SU-DHL-6 (cell line): ENCODE results near the gene SYPL1.

Experiments used
- H2AFZ ChIP-seq: fragments of 200-600 bp; sonication (generic); 2 replicates; pipeline ENCODE4 v1.6.1; 2014; ENCODE audit warnings: low read depth, mild to moderate bottlenecking, moderate library complexity, mixed read lengths, antibody characterized with exemption, low read length; ENCODE audit not compliant: severe bottlenecking
- H3F3A ChIP-seq: fragments of 200-600 bp; shearing (Covaris generic); 2 replicates; pipeline ENCODE4 v1.6.0; 2016; ENCODE audit warnings: antibody characterized with exemption, mild to moderate bottlenecking; ENCODE audit not compliant: insufficient read depth
- H3K27ac ChIP-seq: fragments of 200-600 bp; sonication (generic); 2 replicates; pipeline ENCODE4 v1.5.1; 2016; ENCODE audit warnings: low read depth, mild to moderate bottlenecking, low read length, moderate library complexity, mixed read lengths
- H3K27me3 ChIP-seq: fragments of 200-600 bp; sonication (generic), shearing (Covaris generic); 2 replicates; pipeline ENCODE4 v1.6.0; 2014; ENCODE audit warnings: mild to moderate bottlenecking, low read length
- H3K36me3 ChIP-seq: fragments of 200-600 bp; sonication (generic); 2 replicates; pipeline ENCODE4 v1.6.1; 2014; ENCODE audit warnings: mild to moderate bottlenecking, low read length, mixed read lengths
- H3K4me2 ChIP-seq: fragments of 300-600, 200-600 bp; shearing (Covaris generic), sonication (generic); 2 replicates; pipeline ENCODE4 v1.6.0; 2014; ENCODE audit warnings: low read length, low read depth, mild to moderate bottlenecking; ENCODE audit not compliant: poor library complexity, severe bottlenecking
- H3K4me3 ChIP-seq: fragments of 200-600 bp; sonication (generic); 2 replicates; pipeline ENCODE4 v1.5.1; 2014; ENCODE audit warnings: antibody characterized with exemption, low read length, mild to moderate bottlenecking, mixed read lengths; ENCODE audit not compliant: insufficient read depth, poor library complexity, severe bottlenecking
- H3K79me2 ChIP-seq: fragments of 200-600 bp; sonication (generic); 2 replicates; pipeline ENCODE4 v1.6.1; 2014; ENCODE audit warnings: mild to moderate bottlenecking, low read length, moderate library complexity; ENCODE audit not compliant: insufficient read depth
- H3K9ac ChIP-seq: fragments of 200-600 bp; sonication (generic); 2 replicates; pipeline ENCODE4 v1.7.0; 2014; ENCODE audit warnings: mild to moderate bottlenecking, low read length
- H3K9me2 ChIP-seq: fragments of 200-600 bp; sonication (generic); replicated peaks from 2 replicates; pipeline ENCODE4 v1.6.1; 2014; ENCODE audit warnings: low read length; ENCODE audit not compliant: insufficient read depth
- H3K9me3 ChIP-seq: fragments of 200-600 bp; sonication (generic); 2 replicates; pipeline ENCODE4 v1.6.1; 2014; ENCODE audit warnings: low read length, mixed read lengths; ENCODE audit not compliant: insufficient read depth
- H4K20me1 ChIP-seq: fragments of 200-600 bp; sonication (generic); 2 replicates; pipeline ENCODE4 v1.6.1; 2014; ENCODE audit warnings: low read depth, mild to moderate bottlenecking, antibody characterized with exemption, low read length, moderate library complexity, mixed read lengths
- CTCF ChIP-seq: fragments of 200-600 bp; sonication (generic); IDR thresholded peaks from one replicate; pipeline ENCODE4 v1.5.1; 2017; ENCODE audit warnings: antibody characterized with exemption, mild to moderate bottlenecking, low read length, moderate library complexity; ENCODE audit not compliant: insufficient read depth, poor library complexity, severe bottlenecking
- EZH2phosphoT487 ChIP-seq: fragments of 200-600 bp; sonication (generic), shearing (Covaris generic); conservative IDR thresholded peaks from 2 replicates; pipeline ENCODE4 v1.6.1; 2018; ENCODE audit warnings: mild to moderate bottlenecking, antibody characterized with exemption, low read length, moderate library complexity, mixed read lengths

The SYPL1 gene

GRCh38 chr7:106068986-106069385, 43.1 kb downstream of the SYPL1 start:
- H2AFZ ChIP-seq, result peak overlapping the region; percentile 1
- TF ChIP-seq EZH2phosphoT487 (no peak), CTCF (no peak)
- peak overlapping the region; percentile 64 for H3K4me2 ChIP-seq
- H3K27ac ChIP-seq, result peak overlapping the region; percentile 97
- H4K20me1 ChIP-seq, result no peaks in the 10 kb centered on the region
- H3K9ac ChIP-seq, result peak overlapping the region; percentile 71
- no peak overlapping the region for H3K4me3 ChIP-seq
- peaks cover 85% of the 10 kb centered on the region for H3F3A ChIP-seq
- no peaks in the 10 kb centered on the region for H3K9me3 ChIP-seq
- no peaks in the 10 kb centered on the region for H3K36me3 ChIP-seq
- peaks cover 13% of the 10 kb centered on the region; the same call in 1 of the 2 replicates for H3K79me2 ChIP-seq
- no peaks in the 10 kb centered on the region for H3K27me3 ChIP-seq
- no peaks in the 10 kb centered on the region for H3K9me2 ChIP-seq

- Histone ChIP-seq H3K4me3 (no peak overlapping the region), H3K4me2 (peak overlapping the region; percentile 64), H3K9me3 (no peaks in the 10 kb centered on the region), H3K27me3 (no peaks in the 10 kb centered on the region), H3K36me3 (no peaks in the 10 kb centered on the region), H4K20me1 (no peaks in the 10 kb centered on the region), H3K9ac (peak overlapping the region; percentile 71), H3K27ac (peak overlapping the region; percentile 97), H3K9me2 (no peaks in the 10 kb centered on the region), H3K79me2 (peaks cover 9% of the 10 kb centered on the region; the same call in 1 of the 2 replicates), H3F3A (peaks cover 85% of the 10 kb centered on the region), H2AFZ (no peak overlapping the region)
- TF ChIP-seq EZH2phosphoT487, result no peak
Observed at GRCh38 chr7:106068538-106068961, 43.6 kb downstream of the SYPL1 start.

GRCh38 chr7:106067678-106068077, 44.4 kb downstream of the SYPL1 start:
- TF ChIP-seq CTCF, result no peak
- TF ChIP-seq EZH2phosphoT487, result no peak
- Histone ChIP-seq H3K27me3 (no peaks in the 10 kb centered on the region), H3K9me3 (no peaks in the 10 kb centered on the region), H3K9me2 (no peaks in the 10 kb centered on the region), H3K4me2 (no peak overlapping the region), H3K79me2 (peaks cover 5% of the 10 kb centered on the region; the same call in 1 of the 2 replicates), H4K20me1 (no peaks in the 10 kb centered on the region), H3F3A (peaks cover 85% of the 10 kb centered on the region), H3K9ac (0 out of 2 replicates have a peak overlapping the region, but pooled peaks have one; percentile 4), H3K27ac (peak overlapping the region; percentile 97), H2AFZ (no peak overlapping the region), H3K4me3 (no peak overlapping the region), H3K36me3 (no peaks in the 10 kb centered on the region)
